GM12891 (cell line): ENCODE results near the gene LRMDA.

Experiments used
- DNase-seq: peaks from one replicate; pipeline ENCODE4 v3.0.0; 2011; ENCODE audit warnings: low spot score; ENCODE audit not compliant: insufficient read length
- FAIRE-seq: peaks from 2 replicates; lab custom pipeline; 2011; peaks lifted over from hg19 to GRCh38; lab: Jason Lieb, UNC
- PAX5 ChIP-seq: IDR thresholded peaks from 2 replicates; pipeline ENCODE4 v1.6.1; 2011; ENCODE audit warnings: low read length, moderate library complexity, mild to moderate bottlenecking; ENCODE audit not compliant: insufficient read depth, severe bottlenecking
- POLR2A ChIP-seq: IDR thresholded peaks from 2 replicates; pipeline ENCODE4 v1.6.1; 2011; ENCODE audit warnings: low read depth, low read length, control low read depth
- POLR2AphosphoS5 ChIP-seq: IDR thresholded peaks from 2 replicates; pipeline ENCODE4 v1.6.1; 2011; ENCODE audit warnings: low read depth, low read length, control low read depth
- POU2F2 ChIP-seq: IDR thresholded peaks from 2 replicates; pipeline ENCODE4 v1.6.1; 2011; ENCODE audit warnings: low read depth, mild to moderate bottlenecking, control low read depth, low read length, moderate library complexity
- SPI1 ChIP-seq: IDR thresholded peaks from 2 replicates; pipeline ENCODE4 v1.6.1; 2011; ENCODE audit warnings: low read depth, low read length, control low read depth
- TAF1 ChIP-seq: IDR thresholded peaks from 2 replicates; pipeline ENCODE4 v1.6.1; 2011; ENCODE audit warnings: low read depth, low read length, control low read depth

The LRMDA gene

DNA sequence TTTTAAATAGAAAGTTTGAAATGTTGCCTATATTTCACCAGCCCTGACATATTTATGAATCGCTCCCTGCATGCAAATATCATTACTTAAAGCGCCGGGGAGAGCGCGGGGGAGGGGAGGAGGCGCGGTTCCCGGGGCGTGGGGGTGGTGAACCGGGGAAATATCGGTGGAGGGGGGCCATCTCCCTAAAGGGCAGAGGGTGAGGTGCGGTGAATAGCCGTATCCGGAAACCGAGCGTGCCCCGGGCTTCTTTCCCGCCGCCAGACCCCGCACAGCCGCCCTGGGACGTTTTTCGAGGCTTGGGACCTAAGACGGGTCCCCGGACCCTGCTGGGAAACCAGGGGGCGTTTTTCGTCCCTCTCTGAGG, 22.9 kb upstream of the LRMDA start:
- DNase-seq (no peak), FAIRE-seq (no peak)
- no peak for TF ChIP-seq TAF1

DNA sequence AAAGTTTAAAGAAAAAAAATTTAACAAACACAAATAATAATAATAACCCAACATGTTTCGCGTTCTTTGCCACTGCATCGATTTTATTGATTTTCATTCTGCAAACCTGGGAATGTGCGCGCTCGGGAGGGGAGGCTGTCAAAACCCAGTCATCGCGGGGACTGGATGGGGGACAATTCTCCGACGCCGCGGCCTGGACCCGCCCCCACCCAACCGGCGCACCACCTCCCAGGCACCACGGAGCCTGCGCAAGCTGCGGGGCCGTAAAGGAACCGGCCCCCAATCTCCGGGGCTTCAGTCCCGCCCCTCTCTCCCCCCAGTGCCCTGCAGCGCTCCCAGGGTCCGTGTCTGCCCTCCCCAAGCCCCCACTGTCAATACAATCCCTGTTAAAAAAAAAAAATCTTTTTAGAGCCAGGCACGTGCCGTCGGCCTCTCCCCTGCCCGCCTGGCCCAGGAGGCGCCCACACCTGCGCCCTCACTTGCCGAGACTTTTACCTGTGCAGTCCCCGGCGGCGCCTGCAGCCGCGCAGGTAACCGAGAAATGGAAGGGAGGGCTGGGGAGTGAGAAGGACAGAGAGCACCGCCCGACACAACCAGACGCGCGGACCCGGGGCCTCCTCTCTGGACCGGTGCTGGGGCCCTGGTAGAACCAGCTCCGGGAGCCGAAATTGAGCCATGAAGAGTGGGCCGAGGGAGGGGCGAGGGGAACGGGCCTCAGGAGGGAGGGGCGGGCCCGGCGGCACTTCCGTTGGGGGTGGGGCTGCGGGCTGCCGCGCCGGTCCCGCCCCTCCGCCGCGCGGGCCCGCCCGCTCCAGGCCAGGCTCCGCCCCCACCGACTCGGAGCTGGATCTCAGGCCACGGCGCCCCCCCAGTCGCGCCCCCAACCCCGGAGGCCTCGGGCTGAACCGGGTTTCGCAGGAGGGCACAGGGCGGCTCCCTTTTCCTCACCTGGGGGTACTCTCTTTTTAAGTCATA, 22.2 kb upstream of the LRMDA start:
- DNase-seq (peak; percentile 36), FAIRE-seq (no peak)
- TF ChIP-seq PAX5 = no peak
- no peak for TF ChIP-seq TAF1
- no peak for TF ChIP-seq POLR2AphosphoS5
- no peak for TF ChIP-seq POLR2A
- no peak for TF ChIP-seq SPI1
- TF ChIP-seq POU2F2 = no peak

DNA sequence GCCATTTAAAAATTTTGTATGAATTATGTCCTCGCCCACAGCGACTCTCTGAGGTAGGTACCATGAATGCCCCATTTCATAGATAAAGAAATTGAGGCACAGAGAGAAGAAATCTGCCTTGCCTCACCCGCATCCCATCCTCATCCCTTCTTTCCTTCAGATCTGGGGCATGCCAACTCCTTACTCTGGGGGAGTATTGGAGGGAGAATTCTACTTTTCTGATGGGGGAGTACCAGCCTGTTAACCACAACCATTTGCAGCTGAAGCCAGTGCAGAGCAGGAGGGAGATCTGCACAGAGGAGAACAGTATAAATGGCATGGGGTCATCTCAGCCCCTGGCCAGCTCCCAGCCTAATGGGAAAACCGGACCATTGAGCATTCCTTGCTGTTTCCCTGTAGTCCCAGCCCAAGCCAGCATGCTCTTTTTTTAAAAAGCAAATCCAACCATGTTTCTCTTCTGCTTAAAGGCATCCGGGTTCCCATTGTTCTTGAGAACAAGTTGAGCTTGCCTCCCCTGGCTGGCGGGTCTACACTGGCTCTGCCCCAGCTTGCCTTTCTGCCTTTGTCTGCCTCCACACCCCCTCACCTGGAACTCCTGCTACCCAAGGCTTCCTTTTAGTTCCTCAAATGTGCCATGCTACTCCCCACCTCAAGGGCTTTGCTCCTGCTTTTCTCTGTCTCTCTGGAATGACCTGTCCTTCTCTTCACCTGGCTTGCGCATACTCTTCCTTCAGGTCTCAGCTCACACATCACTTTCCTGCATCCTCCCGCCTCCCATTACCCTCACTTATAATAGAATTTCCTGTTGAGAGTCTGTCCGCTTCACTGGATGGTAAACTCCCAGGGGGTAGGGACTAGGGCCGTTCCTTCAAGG, 21.1 kb upstream of the LRMDA start:
- DNase-seq = no peak
- no peak for FAIRE-seq
- no peak for TF ChIP-seq TAF1
- no peak for TF ChIP-seq POU2F2
- no peak for TF ChIP-seq POLR2AphosphoS5
- TF ChIP-seq PAX5 = no peak
- no peak for TF ChIP-seq SPI1
- no peak for TF ChIP-seq POLR2A

DNA sequence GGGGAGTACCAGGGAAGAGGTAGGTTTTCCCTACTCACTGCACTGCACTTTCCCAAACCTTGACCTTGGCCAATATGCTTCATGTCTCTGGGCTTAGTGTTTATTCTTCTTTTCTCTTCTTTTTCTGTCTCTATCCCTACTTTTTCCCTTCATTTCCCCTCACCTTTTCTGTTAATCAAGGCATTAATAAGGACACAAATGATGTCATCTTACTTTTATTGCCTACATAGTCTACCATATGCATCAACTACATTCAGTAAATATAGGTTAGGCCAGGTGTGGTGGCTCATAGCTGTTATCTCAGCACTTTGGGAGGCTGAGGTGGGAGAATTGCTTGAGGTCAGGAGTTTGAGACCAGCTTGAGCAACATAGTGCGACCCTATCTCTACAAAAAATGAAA, 16.9 kb upstream of the LRMDA start:
- FAIRE-seq (no peak), DNase-seq (no peak)
- TF ChIP-seq POLR2A (no peak), PAX5 (no peak), SPI1 (no peak), TAF1 (no peak), POLR2AphosphoS5 (no peak), POU2F2 (no peak)

DNA sequence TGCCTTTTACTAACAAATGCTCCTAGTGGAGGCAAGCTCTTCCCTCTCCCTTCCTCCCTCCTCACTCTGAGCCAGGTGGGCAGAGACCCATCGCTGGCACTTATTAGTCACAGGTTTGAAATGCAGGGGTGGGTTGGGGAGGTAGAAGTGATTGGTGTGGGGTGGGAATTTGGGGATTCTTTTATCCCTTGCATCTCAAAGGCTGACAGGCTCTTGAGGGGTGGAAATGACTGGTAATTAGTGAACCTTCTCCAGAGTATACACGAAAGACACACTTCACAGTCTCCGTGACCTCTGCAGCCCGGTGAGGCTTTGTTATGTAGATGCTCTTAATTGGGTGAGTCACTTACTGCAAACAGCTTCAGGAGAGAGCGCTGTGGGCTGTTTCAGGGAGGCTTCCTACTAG, 13.9 kb upstream of the LRMDA start:
- no peak for FAIRE-seq
- TF ChIP-seq POU2F2 (no peak), SPI1 (no peak), PAX5 (no peak), TAF1 (no peak), POLR2A (no peak), POLR2AphosphoS5 (no peak)

DNA sequence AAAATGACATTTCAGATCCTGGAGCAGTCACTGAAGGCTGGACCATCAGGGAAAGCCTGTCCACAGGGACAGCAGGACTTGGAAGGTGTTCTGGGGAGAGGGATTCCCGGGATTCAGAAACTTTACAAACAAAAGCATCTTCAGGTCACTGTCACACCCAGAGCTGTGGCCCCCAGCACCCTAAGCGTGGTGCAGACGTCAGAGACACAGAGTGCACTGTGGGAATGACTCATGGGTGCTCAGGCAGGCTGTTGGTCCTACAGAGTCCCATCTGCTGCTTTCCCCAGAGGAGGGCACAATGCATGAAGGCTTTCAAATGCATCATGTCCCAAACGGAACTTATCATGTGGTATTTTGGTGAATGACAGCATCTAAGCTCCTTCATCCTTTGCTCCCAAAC, 13.1 kb upstream of the LRMDA start:
- DNase-seq = no peak
- FAIRE-seq = no peak

More for the DNA sequence above, 13.9 kb upstream of the LRMDA start:
- no peak for DNase-seq

DNA sequence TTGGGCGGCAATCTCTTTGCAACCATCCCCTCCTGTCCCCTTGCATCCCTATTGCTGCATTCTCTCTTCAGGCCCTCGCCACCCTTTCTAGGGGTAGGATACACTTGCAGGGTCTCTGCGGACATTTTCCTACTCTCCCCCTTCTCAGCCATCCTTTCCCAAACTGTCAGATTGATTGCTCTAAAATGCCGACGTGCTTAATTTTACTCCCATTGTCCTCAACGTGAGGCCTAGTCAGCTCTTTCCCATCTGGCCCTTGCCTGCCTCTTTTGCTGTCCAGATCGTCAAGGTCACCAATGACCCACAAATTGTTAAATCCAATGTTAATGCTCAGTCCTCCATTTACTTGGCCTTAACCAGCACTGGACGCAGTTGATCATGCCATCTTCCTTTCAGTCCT, 12.7 kb upstream of the LRMDA start:
- FAIRE-seq (no peak), DNase-seq (no peak)
- TF ChIP-seq SPI1 (no peak), PAX5 (no peak)

More for the DNA sequence above, 13.1 kb upstream of the LRMDA start:
- TF ChIP-seq POU2F2 = no peak
- TF ChIP-seq POLR2AphosphoS5 = no peak
- no peak for TF ChIP-seq POLR2A
- TF ChIP-seq PAX5 = no peak
- TF ChIP-seq SPI1 = no peak
- no peak for TF ChIP-seq TAF1

DNA sequence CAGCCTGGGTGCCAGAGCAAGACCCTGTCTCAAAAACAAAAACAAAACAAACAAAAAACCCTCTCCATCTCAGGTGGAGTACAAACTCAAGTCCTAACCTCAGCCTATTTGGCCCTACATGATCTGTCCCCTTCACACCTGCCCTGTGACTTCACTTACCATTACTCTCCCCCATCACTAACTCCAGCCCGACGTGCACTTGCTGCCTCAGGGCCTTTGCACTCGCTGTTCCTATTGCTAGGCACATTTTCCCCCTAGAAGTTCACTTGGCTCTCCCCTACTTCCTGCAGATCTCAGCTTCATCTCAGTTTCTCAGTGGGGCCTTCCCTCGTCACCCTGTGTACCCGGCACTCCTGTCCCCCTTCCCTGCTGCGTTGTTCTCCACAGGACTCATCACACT, 8.5 kb upstream of the LRMDA start:
- no peak for DNase-seq
- TF ChIP-seq SPI1 (no peak), PAX5 (no peak), POLR2AphosphoS5 (no peak), POLR2A (no peak), TAF1 (no peak), POU2F2 (no peak)
- no peak for FAIRE-seq

DNA sequence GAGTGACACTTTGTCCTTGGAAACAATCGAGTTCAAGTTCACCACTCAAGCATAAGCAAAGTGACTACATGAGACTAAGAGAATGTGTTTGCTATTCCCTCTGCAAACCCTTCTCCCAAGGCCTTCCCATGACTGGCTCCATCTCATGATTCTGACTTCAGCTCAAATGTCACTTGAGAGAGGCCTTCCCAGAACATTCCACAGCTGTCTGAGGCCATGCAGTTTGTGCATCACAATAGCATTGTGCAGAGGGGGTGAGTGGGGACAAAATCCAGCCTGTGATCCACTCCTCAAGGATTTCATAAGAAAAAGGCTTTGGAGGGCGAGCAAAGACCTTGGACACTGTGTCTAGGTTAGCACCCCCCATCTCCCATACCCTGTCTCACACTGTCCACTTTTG, 6.9 kb upstream of the LRMDA start:
- no peak for DNase-seq
- TF ChIP-seq SPI1 = no peak
- no peak for TF ChIP-seq PAX5
- TF ChIP-seq TAF1 = no peak
- TF ChIP-seq POLR2A = no peak
- TF ChIP-seq POLR2AphosphoS5 = no peak
- TF ChIP-seq POU2F2 = no peak
- no peak for FAIRE-seq
